NOMO-1 treated with dmso at 0.1 percent for 144 hours (cell line): Measurements from ENCODE around the gene PRKCA.
"Not testable (repeated sequence)": the region's sequence is repeated elsewhere in the genome, so short reads cannot be mapped to it uniquely, and the experiment has no call there.

Experiments used
- DNase-seq: peaks from one replicate; lab custom pipeline; 2025; ENCODE audit not compliant: unreplicated experiment; lab: John Stamatoyannopoulos, UW

Gene PRKCA

DNA sequence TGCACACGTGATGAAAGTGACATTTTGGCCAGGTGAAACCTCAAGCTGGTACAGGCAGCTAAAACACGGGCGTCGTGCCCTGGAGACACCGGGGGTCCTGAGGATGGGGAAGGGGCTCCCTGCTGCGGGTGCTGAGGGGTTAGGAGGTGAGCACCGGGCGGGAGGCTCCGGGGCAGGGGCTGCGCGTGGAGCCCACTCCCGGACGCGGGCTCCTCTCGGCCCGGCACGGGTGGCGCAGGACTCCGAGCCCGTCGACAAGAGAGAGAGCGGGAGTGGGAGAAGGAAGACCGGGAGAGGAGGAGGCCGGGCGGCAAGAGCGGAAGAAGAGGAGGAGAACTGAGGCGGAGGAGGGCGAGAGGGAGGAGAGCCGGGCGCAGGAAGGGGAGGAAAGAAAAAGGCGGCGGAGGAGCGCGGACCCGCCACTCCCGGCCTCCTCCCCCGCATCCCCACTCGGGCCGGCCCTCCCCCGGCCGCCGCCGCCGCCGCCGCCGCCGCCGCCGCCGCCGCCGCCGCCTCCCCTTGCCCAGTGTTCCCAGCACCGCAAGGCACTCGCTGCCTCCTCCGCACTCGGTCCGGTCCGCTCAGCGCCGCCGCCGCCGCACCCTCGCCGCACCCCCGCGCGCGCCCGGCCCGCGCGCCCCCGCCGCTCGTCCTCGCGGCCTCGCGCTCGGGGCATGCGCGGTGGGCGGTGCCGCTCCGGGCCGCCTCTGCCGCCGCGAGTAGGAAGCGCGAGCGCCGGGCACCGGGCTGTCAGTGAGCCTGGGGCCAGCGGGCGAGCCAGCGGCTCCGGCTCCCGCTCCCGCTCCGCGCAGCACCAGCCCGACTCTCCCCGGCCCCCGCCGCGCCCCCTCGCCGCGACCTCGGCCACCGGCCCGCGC lies at the start of gene PRKCA:
PRKCA (plus strand) TSS at position 750 of the 878 bp plus-strand sequence.
- DNase-seq, result peak; percentile 45

DNA sequence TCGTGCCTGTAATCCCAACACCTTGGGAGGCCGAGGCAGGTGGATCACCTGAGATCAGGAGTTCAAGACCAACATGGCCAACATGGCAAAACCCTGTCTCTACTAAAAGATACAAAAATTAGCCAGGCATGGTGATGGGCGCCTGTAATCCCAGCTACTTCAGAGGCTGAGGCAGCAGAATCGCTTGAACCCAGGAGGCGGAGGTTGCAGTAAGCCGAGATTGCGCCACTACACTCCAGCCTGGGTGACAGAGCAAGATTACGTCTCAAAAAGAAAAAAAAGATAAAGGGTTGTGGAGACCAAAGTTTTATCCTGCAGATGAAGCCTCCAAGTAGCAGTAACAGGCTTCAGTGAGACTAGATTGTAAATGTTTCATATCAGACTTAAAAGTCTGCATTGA lies 49.0 kb upstream of the PRKCA start:
- DNase-seq, result not testable (repeated sequence)

GRCh38 chr17:66255112-66255511 lies 47.3 kb upstream of the PRKCA start:
- no peak for DNase-seq

DNA sequence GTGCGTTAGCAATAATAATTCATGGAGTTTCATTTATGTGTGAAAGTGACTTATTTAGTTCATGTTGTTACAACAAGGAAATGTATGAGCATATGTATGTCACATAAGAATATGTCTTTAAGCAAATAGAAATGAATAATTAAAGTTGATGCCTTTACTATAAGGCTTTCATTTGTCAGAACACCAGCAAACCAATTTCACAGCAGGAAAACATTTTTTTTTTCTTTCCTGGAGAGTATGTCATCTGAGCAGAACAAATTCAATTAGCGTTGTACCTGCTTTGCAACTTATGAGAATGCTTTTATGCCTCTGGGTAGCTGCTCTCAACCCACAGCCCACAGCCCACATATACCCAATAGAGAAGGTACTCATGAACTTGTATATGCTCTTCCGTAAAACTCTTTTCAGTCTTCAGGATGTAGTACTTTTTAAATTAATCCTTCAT lies 46.9 kb upstream of the PRKCA start:
- no peak for DNase-seq

GRCh38 chr17:66260275-66260674 lies 42.1 kb upstream of the PRKCA start:
- no peak for DNase-seq

DNA sequence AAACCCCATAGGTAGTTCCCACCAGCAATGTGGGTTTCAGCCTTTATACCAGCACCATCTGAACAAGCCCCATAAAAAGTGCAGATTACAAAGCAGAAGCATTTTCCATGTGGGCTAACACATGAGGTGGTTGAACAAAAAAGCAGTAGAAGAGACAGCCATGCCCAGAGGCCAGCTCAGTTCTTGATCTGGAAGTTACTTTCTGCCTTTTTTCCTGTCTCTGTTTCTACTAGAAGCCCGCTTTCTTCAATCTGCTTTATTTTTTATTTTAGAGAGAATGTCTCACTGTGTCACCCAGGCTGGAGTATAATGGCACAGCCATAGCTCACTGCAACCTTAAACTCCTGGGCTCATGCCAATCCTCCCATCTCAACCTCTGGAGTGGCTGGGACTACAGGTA lies 41.7 kb upstream of the PRKCA start:
- DNase-seq, result no peak

GRCh38 chr17:66262767-66263166 lies 39.6 kb upstream of the PRKCA start:
- no peak for DNase-seq

- DNase-seq, result no peak
Observed at GRCh38 chr17:66264696-66265095, 37.7 kb upstream of the PRKCA start.

- DNase-seq, result no peak
Observed at GRCh38 chr17:66268247-66268927, 34.0 kb upstream of the PRKCA start.

GRCh38 chr17:66270106-66270505 lies 32.3 kb upstream of the PRKCA start:
- no peak for DNase-seq

GRCh38 chr17:66271512-66271911 lies 30.9 kb upstream of the PRKCA start:
- no peak for DNase-seq

GRCh38 chr17:66272811-66273585 lies 29.4 kb upstream of the PRKCA start:
- no peak for DNase-seq

- DNase-seq, result no peak
Observed at GRCh38 chr17:66273586-66273848, 28.9 kb upstream of the PRKCA start.

- DNase-seq, result no peak
Observed at GRCh38 chr17:66275651-66276050, 26.8 kb upstream of the PRKCA start.

GRCh38 chr17:66276328-66276937 lies 26.0 kb upstream of the PRKCA start:
- no peak for DNase-seq

DNA sequence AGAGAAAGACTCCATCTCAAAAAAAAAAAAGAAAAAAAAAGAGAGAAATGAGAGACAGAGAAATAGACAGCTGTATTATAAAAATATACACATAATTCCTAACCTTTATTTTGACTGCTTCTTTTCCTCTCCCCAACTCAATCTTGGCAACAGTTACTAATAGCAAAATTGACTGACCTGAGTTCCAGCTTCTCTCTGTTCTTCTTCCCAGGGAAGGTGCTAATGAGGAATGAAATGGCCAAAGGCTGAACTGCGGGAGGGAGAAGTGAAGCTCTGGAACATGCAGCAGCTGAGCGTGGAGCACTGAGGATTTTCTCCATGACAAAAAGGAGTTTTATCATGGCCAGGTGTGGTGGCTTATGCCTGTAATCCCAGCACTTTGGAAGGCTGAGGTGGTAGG lies 25.2 kb upstream of the PRKCA start:
- DNase-seq, result no peak

DNA sequence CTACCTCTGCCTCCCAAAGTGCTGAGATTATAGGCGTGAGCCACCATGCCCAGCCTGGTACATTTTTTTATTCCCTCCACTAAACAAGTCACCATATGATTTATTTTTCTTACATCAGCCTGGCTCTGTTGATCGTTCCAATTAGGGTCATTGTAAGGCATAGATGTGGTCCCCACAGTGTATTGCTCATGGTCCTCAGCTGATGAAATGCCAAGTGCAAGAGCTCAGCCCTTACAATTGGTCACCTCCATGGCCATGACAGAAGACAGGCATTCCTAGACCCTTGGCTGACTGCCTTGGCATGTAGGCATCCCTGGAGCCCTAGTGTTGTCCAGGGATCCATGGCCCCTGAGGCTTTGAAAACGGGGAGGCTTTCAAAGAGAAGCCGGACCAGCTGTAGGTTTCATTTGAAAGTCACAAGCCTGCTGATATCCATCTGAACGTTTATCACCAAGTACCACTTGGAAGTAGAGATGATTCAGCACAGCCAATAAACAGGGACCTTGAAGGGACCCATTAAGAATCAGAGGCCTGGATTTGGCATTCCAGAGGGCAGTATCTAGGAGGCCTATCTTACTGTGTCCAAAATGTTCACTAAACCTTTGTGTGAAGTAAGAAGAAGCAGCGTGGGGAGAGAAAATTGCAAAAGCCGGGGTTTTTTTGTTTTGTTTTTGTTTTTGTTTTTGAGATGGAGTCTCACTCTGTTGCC lies 20.6 kb upstream of the PRKCA start:
- no peak for DNase-seq

- DNase-seq, result no peak
Observed at GRCh38 chr17:66283296-66283934, 19.0 kb upstream of the PRKCA start.

GRCh38 chr17:66283971-66284370 lies 18.4 kb upstream of the PRKCA start:
- no peak for DNase-seq

- no peak for DNase-seq
Observed at GRCh38 chr17:66285149-66285548, 17.3 kb upstream of the PRKCA start.
